SH-SY5Y (cell line): ENCODE measurements around the gene COPB2.

Experiments used
- GATA2 ChIP-seq: IDR thresholded peaks from 2 replicates; pipeline ENCODE4 v1.6.1; 2011; ENCODE audit warnings: mild to moderate bottlenecking, low read depth, low read length
- GATA3 ChIP-seq: IDR thresholded peaks from 2 replicates; pipeline ENCODE4 v1.6.1; 2011; ENCODE audit warnings: low read depth, mild to moderate bottlenecking, low read length, moderate library complexity

COPB2 gene

GRCh38 chr3:139309061-139309591, 80.3 kb downstream of the COPB2 start:
- TF ChIP-seq GATA3 (no peak), GATA2 (no peak)

DNA sequence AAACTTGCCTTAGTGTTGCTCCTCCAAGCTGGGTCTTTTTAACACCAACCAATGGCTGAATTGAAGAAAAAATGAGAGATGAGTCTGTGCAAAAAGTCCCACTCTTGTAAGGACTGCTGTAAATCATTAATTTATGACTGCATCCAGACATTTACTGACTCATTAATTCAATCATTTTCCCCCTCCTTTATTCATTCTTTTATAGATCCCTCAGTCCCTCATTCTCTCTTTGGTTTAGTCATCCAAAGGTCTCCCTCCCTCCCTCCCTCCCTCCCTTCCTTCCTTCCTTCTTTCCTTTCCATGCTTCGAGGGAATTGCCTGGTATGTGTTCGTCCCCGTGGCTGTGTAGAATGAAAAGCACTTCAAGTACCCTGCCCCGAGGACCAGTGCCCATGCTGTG, 80.9 kb downstream of the COPB2 start:
- TF ChIP-seq GATA3: no peak
- TF ChIP-seq GATA2: no peak

DNA sequence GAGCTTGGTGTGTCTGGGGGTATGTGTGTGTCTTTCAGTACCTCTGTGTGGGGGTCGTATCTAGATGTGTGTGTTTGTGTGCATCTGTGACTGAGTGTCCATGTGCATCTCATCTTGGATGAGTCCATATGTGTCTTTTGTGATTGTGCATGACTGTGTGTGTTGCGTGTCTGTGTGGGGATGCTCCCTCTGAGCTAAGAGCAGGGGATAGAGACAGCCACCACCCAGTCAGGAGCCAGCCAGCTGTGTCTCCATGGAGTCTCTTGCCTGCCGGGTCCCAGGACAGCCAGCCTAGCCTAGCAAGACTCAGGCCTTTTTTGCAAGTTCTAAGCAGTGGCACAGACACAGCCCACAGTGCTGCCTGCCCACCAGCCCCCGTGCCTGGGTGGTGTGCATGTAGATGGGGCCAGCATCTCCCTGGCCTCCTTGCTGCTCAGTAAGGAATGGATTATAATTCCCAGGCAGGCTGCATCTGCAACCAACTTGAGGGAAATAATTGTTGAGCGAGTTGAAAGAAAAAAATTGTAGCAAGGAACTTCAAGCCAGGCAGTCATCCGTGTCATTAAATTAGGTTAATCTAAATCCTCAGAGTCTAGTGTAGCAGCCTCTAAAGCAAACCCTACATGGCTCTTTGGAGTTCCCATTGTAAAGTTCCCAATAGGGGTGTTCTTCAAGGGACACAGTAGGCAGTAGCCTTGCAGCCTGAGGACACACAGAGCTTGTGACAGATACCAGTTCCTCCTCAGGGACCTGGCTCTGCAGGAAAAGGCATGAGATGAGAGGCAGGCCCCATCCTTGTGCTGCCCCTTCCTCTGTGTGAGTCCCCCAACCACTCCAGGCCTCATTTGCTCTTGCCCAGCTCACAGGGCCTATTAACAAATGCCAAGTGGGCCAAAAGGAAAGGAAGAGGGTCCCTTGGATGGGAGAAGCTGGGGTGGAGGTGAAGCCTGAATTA, 81.6 kb downstream of the COPB2 start:
- TF ChIP-seq GATA3: no peak
- TF ChIP-seq GATA2: no peak
